ENCODE results near the gene SH3GLB1. TPM values are rescaled to one million over a fixed set of nuclear protein-coding genes. Genes with fewer than 3 reads are reported as not detected.
"Not testable (repeated sequence)": the region's sequence is repeated elsewhere in the genome, so short reads cannot be mapped to it uniquely, and the experiment has no call there.

The SH3GLB1 gene
- 10 to 100 TPM; 58.9 to 72.4 TPM for total RNA-seq
- polyA plus RNA-seq (ENCODE audit: insufficient read depth, low read depth, low replicate concordance) = 242 TPM
- long read RNA-seq, donor 1, full-length matches to known transcripts = 25 of 25 reads
- long read RNA-seq, donor 1, partial matches to known transcripts = 0 of 25 reads
- long read RNA-seq, donor 1, other reads (novel, unspliced or antisense) = 0 of 25 reads
- long read RNA-seq, donor 2, full-length matches to known transcripts = 15 of 24 reads
- long read RNA-seq, donor 2, partial matches to known transcripts = 9 of 24 reads
- long read RNA-seq, donor 2, other reads (novel, unspliced or antisense) = 0 of 24 reads

GRCh38 chr1:86704458-86704971 lies at the start of gene SH3GLB1:
Gene SH3GLB1 (plus strand): TSS chr1:86704576. CDS start chr1:86704900, 324 bp downstream.
- no peaks in the 10 kb centered on the region for H3K9me3 ChIP-seq
- H3K4me3 ChIP-seq = peak within 1 kb of the TSS; percentile 95
- H3K36me3 ChIP-seq (ENCODE audit: low read depth, missing control alignments) = no peaks in the 10 kb centered on the region
- peak within 1 kb of the TSS; percentile 97 to 99 for H3K27ac ChIP-seq
- no peaks in the 10 kb centered on the region for H3K27me3 ChIP-seq
- 0% methylated on average over 14 to 71 of the region's 71 CpGs for WGBS, 2 donors
- DNase-seq = peak; percentile 94
- TF ChIP-seq POLR2A (IDR thresholded peaks at IDR 0.05) (no peak), CTCF (IDR thresholded peaks at IDR 0.05) (peak; percentile 70 to 91 (median 84))
- intact Hi-C loops (cut with DNase I; ENCODE audit: low total_unique reads) = no loop called here
- peaks cover 15% of the 10 kb centered on the region for H3K4me1 ChIP-seq

- H3K9me3 ChIP-seq; H3K27ac ChIP-seq; DNase-seq; intact Hi-C loops (cut with DNase I; ENCODE audit: low total_unique reads); H3K27me3 ChIP-seq; H3K4me3 ChIP-seq; H3K4me1 ChIP-seq; H3K36me3 ChIP-seq (ENCODE audit: low read depth, missing control alignments): not testable (repeated sequence)
- WGBS, 2 donors = 66 to 78% methylated on average over 7 of the region's 7 CpGs
Measured at GRCh38 chr1:86658381-86658780, 46.0 kb upstream of the SH3GLB1 start.

GRCh38 chr1:86666368-86666767 lies 38.0 kb upstream of the SH3GLB1 start:
- H3K9me3 ChIP-seq = no peaks in the 10 kb centered on the region
- H3K4me3 ChIP-seq = no peak overlapping the region
- H3K27ac ChIP-seq = no peak overlapping the region
- TF ChIP-seq POLR2A (IDR thresholded peaks at IDR 0.05) (no peak), CTCF (IDR thresholded peaks at IDR 0.05) (no peak)
- DNase-seq = no peak
- no peaks in the 10 kb centered on the region for H3K4me1 ChIP-seq
- 77 to 88% methylated on average over 2 to 4 of the region's 4 CpGs for WGBS, 2 donors
- H3K27me3 ChIP-seq = no peaks in the 10 kb centered on the region
- H3K36me3 ChIP-seq (ENCODE audit: low read depth, missing control alignments) = no peaks in the 10 kb centered on the region
- intact Hi-C loops (cut with DNase I; ENCODE audit: low total_unique reads) = no loop called here

- Histone ChIP-seq H3K27me3 (no peaks in the 10 kb centered on the region), H3K4me1 (no peaks in the 10 kb centered on the region), H3K36me3 (ENCODE audit: low read depth, missing control alignments) (no peaks in the 10 kb centered on the region), H3K27ac (no peak overlapping the region), H3K4me3 (no peak overlapping the region), H3K9me3 (no peaks in the 10 kb centered on the region)
- TF ChIP-seq POLR2A (IDR thresholded peaks at IDR 0.05) (no peak), CTCF (IDR thresholded peaks at IDR 0.05) (no peak)
- intact Hi-C loops (cut with DNase I; ENCODE audit: low total_unique reads) = no loop called here
- DNase-seq = no peak
- 83 to 86% methylated on average over 1 of the region's 1 CpG for WGBS, 2 donors
Measured at GRCh38 chr1:86687595-86687994, 16.8 kb upstream of the SH3GLB1 start.

GRCh38 chr1:86692641-86693040 lies 11.7 kb upstream of the SH3GLB1 start:
- Histone ChIP-seq H3K27me3 (no peaks in the 10 kb centered on the region), H3K4me3 (no peak overlapping the region), H3K4me1 (no peaks in the 10 kb centered on the region), H3K27ac (no peak overlapping the region), H3K36me3 (ENCODE audit: low read depth, missing control alignments) (no peaks in the 10 kb centered on the region), H3K9me3 (no peaks in the 10 kb centered on the region)
- DNase-seq = no peak
- WGBS, 2 donors = 71 to 84% methylated on average over 6 of the region's 6 CpGs
- intact Hi-C loops (cut with DNase I; ENCODE audit: low total_unique reads) = no loop called here
- TF ChIP-seq POLR2A (IDR thresholded peaks at IDR 0.05) (no peak), CTCF (IDR thresholded peaks at IDR 0.05) (no peak)
